ENCODE results near the gene CRACR2A. TPM values are rescaled to one million over a fixed set of nuclear protein-coding genes. Genes with fewer than 3 reads are reported as not detected.

The CRACR2A gene
- polyA plus RNA-seq, 1 donor from 2014 or later, result 2.1 TPM

DNA sequence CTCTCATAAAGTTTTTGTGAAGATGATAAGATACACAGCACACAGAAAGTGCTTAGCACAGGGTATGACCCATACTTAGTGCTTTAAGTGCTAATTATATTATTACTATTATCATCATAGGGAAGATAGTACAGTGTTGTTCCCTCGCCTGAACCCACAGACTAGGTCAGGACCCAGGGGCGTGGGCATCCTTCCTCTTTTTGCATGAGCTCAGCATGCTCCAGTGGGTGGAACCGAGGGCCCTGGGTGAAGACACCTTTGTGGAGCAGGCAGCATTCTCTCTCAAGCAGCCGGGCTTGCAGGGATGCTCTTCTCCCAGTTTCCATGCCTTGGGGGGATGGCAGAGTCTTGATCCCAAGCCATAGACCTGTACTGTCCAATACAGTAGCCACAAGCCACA is 34.8 kb downstream of the CRACR2A start:
- Histone ChIP-seq H3K79me2 (replicated peaks; ENCODE audit: insufficient read depth, low read length) (no peaks in the 10 kb centered on the region), H2AFZ (ENCODE audit: low read depth, low read length) (no peak overlapping the region), H3K27ac (ENCODE audit: low read length) (no peak overlapping the region), H3K9ac (ENCODE audit: low read length) (no peak overlapping the region), H3K9me2 (ENCODE audit: insufficient read depth, low read length) (no peaks in the 10 kb centered on the region), H3K36me3 (ENCODE audit: insufficient read depth, low read length) (no peaks in the 10 kb centered on the region), H4K20me1 (ENCODE audit: insufficient read depth) (no peaks in the 10 kb centered on the region), H3K4me2 (ENCODE audit: low read length) (no peak overlapping the region), H3F3A (ENCODE audit: insufficient read depth, low read length, poor library complexity, severe bottlenecking) (no peaks in the 10 kb centered on the region), H3K4me3 (ENCODE audit: low read length) (no peak overlapping the region), H3K27me3 (ENCODE audit: insufficient read depth, low read depth, low read length) (no peaks in the 10 kb centered on the region), H3K9me3 (ENCODE audit: low read length) (no peaks in the 10 kb centered on the region)
- no peak for TF ChIP-seq RAD21 (conservative IDR thresholded peaks at IDR 0.05)
- TF ChIP-seq REST (IDR thresholded peaks at IDR 0.05; ENCODE audit: borderline replicate concordance), result no peak
- no peak for TF ChIP-seq EZH2 (IDR thresholded peaks at IDR 0.05; ENCODE audit: borderline replicate concordance, insufficient read depth, low read length, poor library complexity, severe bottlenecking)
- TF ChIP-seq POLR2AphosphoS5 (IDR thresholded peaks at IDR 0.05), result no peak
- TF ChIP-seq EP300 (conservative IDR thresholded peaks at IDR 0.05; ENCODE audit: poor library complexity, severe bottlenecking), result no peak
- no peak for TF ChIP-seq MXI1 (conservative IDR thresholded peaks at IDR 0.05; ENCODE audit: poor library complexity, severe bottlenecking)
- no peak for TF ChIP-seq SMC3 (conservative IDR thresholded peaks at IDR 0.05; ENCODE audit: poor library complexity)
- TF ChIP-seq, protein P1, sequence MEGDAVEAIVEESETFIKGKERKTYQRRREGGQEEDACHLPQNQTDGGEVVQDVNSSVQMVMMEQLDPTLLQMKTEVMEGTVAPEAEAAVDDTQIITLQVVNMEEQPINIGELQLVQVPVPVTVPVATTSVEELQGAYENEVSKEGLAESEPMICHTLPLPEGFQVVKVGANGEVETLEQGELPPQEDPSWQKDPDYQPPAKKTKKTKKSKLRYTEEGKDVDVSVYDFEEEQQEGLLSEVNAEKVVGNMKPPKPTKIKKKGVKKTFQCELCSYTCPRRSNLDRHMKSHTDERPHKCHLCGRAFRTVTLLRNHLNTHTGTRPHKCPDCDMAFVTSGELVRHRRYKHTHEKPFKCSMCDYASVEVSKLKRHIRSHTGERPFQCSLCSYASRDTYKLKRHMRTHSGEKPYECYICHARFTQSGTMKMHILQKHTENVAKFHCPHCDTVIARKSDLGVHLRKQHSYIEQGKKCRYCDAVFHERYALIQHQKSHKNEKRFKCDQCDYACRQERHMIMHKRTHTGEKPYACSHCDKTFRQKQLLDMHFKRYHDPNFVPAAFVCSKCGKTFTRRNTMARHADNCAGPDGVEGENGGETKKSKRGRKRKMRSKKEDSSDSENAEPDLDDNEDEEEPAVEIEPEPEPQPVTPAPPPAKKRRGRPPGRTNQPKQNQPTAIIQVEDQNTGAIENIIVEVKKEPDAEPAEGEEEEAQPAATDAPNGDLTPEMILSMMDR (IDR thresholded peaks at IDR 0.05; ENCODE audit: poor library complexity, severe bottlenecking), result no peak
- TF ChIP-seq TAF1 (IDR thresholded peaks at IDR 0.05; ENCODE audit: low read depth), result no peak

GRCh38 chr12:3717283-3717898 is 35.5 kb downstream of the CRACR2A start:
- TF ChIP-seq SMC3 (conservative IDR thresholded peaks at IDR 0.05; ENCODE audit: poor library complexity), result no peak
- TF ChIP-seq, protein P1 (IDR thresholded peaks at IDR 0.05; ENCODE audit: poor library complexity, severe bottlenecking), result no peak
- TF ChIP-seq EP300 (conservative IDR thresholded peaks at IDR 0.05; ENCODE audit: poor library complexity, severe bottlenecking), result no peak
- no peak for TF ChIP-seq POLR2AphosphoS5 (IDR thresholded peaks at IDR 0.05)
- no peak for TF ChIP-seq RAD21 (conservative IDR thresholded peaks at IDR 0.05)
- no peak for TF ChIP-seq TAF1 (IDR thresholded peaks at IDR 0.05; ENCODE audit: low read depth)
- no peak for TF ChIP-seq EZH2 (IDR thresholded peaks at IDR 0.05; ENCODE audit: borderline replicate concordance, insufficient read depth, low read length, poor library complexity, severe bottlenecking)
- no peak for TF ChIP-seq MXI1 (conservative IDR thresholded peaks at IDR 0.05; ENCODE audit: poor library complexity, severe bottlenecking)
- no peak for TF ChIP-seq REST (IDR thresholded peaks at IDR 0.05; ENCODE audit: borderline replicate concordance)
- Histone ChIP-seq H2AFZ (ENCODE audit: low read depth, low read length) (no peak overlapping the region), H3K36me3 (ENCODE audit: insufficient read depth, low read length) (no peaks in the 10 kb centered on the region), H3K9me2 (ENCODE audit: insufficient read depth, low read length) (no peaks in the 10 kb centered on the region), H4K20me1 (ENCODE audit: insufficient read depth) (no peaks in the 10 kb centered on the region), H3K9me3 (ENCODE audit: low read length) (no peaks in the 10 kb centered on the region), H3K79me2 (replicated peaks; ENCODE audit: insufficient read depth, low read length) (no peaks in the 10 kb centered on the region), H3K27ac (ENCODE audit: low read length) (no peak overlapping the region), H3K27me3 (ENCODE audit: insufficient read depth, low read depth, low read length) (no peaks in the 10 kb centered on the region), H3F3A (ENCODE audit: insufficient read depth, low read length, poor library complexity, severe bottlenecking) (no peaks in the 10 kb centered on the region), H3K4me2 (ENCODE audit: low read length) (no peak overlapping the region), H3K9ac (ENCODE audit: low read length) (no peak overlapping the region), H3K4me3 (ENCODE audit: low read length) (no peak overlapping the region)

All from neural cell (in vitro differentiated cells).